ENCODE results near the gene MAP2K3.

The MAP2K3 gene

GRCh38 chr17:21280081-21280518, 4.4 kb upstream of the MAP2K3 start:
- in situ Hi-C loops (cut with HindIII; ENCODE audit: low sequenced_read_pairs): no loop called here

DNA sequence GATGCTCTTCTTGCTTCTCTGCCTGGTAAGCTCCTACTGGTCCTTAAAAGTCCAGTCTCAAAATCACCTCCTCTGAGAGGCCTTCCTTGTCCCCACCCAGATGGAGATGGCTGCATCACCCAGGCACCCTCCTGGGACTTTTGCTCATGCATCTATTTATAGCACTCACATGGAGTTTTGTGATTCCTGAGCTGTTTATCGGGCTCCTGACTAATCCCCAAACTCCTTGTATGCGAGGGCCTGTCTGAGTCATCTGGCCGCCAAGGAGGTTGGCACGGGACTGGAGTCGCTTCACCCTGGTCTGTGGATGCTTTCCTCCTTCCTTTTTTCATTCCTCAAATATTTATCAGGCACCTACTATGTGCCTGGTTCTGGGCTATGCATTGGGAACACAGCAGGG, 2.3 kb upstream of the MAP2K3 start:
- in situ Hi-C loops (cut with HindIII; ENCODE audit: low sequenced_read_pairs): no loop called here

GRCh38 chr17:21282850-21283249, 1.7 kb upstream of the MAP2K3 start:
- in situ Hi-C loops (cut with HindIII; ENCODE audit: low sequenced_read_pairs): no loop called here

DNA sequence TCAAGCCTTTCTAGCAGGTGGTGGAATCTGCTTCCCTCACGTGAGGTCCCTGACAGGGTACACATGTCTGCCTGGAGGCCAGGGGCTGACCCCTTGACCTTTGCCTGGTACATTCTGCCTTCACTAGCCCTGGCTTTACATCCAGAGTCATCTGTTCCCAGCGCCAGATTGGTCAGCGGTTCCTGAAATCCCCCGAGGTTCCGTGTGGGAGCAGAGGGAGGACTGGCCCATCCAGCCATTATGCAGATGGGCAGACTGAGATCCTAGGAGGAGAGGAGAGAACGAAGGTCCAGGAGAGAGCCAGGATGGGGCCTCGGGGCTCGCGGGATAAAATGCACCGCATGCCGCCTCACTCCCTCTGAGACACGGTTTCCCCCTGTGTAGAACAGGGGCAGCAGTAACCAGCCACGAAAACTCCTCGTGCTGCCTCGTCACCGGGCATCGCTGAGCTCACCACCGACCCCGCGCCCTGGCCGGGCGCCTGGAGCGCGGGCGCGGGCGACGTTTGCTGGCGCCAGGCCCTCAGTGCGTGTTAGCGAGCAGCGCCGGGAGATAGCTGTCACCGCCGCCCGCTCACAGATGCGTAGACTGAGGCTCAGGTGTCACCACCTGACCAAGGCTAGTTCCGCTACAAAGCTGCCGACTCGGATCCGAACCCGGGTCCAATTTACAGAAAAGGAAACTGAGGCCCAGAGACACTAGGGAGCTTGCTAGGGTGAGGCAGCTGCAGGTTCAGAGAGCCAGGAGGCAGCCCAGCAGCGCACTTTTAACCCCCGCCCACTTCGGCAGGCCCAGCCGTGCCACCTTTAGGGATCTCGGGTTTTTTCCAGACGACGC, 811 bp upstream of the MAP2K3 start:
- in situ Hi-C loops (cut with HindIII; ENCODE audit: low sequenced_read_pairs): no loop called here

DNA sequence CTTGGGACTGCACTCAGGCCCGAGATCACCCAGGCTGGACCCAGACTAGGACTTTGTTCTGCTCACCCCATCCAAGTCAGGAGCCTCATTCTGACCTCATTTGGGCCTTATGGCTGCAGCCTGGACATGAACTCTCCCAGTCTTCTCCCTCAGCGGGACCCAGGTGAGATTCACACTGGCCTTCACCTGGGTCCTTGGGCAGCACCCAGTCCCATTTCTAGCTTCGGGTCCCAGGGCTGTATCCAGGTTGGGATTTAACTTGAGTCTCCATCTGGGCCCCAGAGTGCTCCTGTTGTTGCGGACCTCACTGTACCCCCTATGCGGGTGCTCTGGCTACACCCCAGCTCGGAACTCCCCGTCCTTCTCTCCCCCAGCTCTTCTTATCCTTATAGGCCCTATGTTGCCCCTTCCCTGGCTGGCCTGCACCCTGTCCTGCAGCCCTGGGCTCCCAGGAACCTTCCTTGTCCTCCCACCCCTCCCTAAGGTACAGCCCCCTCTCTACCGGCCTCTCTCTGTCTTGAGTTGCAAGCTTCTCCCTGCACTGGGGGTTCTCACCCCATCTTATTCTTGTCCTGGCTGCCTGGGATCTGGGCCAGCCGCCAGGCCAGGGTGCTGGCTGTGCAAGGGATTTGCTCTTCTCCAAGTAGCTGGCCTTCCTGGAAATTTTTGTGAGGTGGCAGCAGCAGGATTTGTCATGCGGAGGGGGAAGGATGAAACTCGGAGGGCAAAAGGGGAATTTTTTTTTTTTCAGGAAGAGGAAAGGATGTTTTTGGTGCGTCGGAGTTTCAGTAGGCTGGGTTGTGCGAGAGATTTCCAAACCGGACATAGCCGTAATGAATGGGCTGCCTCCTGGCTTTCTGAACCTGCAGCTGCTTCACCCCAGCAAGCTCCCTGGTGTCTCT, 904 bp downstream of the MAP2K3 start:
- in situ Hi-C loops (cut with HindIII; ENCODE audit: low sequenced_read_pairs): loop anchor here (5.0 kb wide), 1 partner anchor 73 kb away; the partner anchor contains the start of gene TMEM11

- in situ Hi-C loops (cut with HindIII; ENCODE audit: low sequenced_read_pairs): loop anchor here (5.0 kb wide), 1 partner anchor 74 kb away; the partner anchor contains the start of gene TMEM11
Observed at GRCh38 chr17:21286066-21286770, 1.7 kb downstream of the MAP2K3 start.

DNA sequence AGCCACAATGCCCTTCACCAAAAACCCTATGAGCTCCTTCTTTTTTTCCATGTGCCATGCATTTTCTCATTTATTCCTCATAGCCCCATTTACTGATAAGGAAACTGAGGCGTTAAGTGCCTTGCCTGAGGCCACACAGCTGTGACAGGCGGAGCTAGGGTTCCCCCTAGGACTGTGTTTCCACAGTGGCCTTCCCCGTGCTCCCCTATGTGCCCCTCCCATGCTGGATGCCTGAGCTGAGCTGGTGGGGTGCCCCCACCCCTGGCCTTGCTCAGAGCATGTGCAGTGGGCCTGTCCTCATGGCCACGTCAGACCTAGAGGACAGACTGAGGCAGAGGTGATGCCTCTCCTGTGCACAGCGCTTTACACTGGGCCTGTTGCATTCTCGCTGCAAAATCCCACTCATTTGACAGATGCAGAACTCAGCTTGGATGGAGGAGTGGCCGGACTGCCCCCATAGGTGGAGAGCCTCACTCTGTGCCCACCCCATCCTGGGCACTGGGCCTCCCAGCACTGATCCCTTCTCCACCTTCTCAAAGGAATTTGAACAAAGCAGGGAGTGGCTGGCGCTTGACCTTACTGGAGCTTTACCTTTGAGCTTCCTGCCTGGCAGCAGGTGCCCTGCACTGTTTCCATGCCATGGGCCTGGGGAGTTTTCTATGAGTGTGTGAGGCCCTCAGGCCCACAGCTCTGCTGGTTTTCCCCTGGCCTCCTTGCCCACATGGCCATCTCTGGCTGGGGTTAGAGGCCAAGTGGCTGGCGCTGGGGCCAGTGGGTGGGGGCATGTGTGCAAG, 2.6 kb downstream of the MAP2K3 start:
- in situ Hi-C loops (cut with HindIII; ENCODE audit: low sequenced_read_pairs): loop anchor here (5.0 kb wide), 1 partner anchor 75 kb away; the partner anchor contains the start of gene TMEM11

- in situ Hi-C loops (cut with HindIII; ENCODE audit: low sequenced_read_pairs): loop anchor here (5.0 kb wide), 1 partner anchor 76 kb away; the partner anchor contains the start of gene TMEM11
Observed at GRCh38 chr17:21287703-21288449, 3.4 kb downstream of the MAP2K3 start.

DNA sequence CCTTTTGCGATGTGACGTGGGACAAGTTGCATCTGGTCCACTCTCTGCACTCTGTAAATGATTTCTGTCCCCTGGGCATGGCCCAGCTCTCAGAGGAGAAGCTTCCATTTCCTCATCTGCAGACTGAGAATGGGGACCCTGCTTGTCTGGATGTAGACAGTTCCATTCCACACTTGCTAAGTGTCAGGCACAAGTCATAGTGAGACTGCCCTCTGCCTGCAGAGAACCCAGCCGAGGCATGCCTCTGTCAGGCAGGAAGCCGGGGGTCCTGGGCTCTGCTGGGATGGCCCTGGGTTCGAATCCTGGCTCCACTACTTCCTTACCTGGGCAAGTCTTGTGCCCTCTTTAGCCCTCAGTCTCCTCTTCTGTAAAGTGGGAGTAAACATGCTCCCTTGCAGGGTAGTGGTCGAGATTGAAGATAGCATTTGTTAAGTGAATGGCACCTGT, 4.1 kb downstream of the MAP2K3 start:
- in situ Hi-C loops (cut with HindIII; ENCODE audit: low sequenced_read_pairs): loop anchor here (5.0 kb wide), 1 partner anchor 76 kb away; the partner anchor contains the start of gene TMEM11

- in situ Hi-C loops (cut with HindIII; ENCODE audit: low sequenced_read_pairs): loop anchor here (5.0 kb wide), 1 partner anchor 77 kb away; the partner anchor contains the start of gene TMEM11
Observed at GRCh38 chr17:21289175-21289901, 4.8 kb downstream of the MAP2K3 start.

DNA sequence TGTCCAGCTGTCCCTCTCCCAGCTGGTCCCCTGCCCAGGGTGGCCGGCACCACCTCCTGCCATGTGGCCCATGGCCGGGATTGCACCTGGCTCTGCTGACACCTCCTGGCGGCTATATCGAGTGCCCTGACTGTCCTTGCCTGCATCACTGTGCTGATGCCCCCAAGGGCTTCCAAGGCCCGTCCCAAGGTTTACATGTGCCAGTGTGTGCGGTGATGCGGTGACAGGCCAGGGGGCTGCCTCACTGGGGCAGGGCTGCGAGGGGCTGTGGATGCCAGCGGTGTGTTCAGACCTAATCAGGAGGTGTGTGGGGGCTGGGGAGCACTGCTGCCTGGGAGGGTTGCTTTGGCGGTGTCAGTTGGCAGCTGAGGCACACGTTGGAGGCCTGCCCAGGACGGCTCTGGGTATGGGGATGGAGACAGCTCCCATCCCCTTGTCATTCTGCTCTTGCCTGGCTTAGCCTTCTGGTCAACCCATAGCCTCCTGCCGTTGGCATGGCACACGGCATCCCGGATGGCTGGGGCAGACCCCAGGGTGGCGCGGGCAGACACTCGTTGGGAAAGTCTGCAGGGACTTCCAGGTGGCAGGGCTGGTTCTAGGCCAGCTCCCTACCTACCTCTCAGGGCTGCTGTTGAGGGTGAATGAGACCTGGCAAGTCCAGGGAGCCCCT, 5.5 kb downstream of the MAP2K3 start:
- in situ Hi-C loops (cut with HindIII; ENCODE audit: low sequenced_read_pairs): loop anchor here (5.0 kb wide), 1 partner anchor 78 kb away; the partner anchor contains the start of gene TMEM11

GRCh38 chr17:21291357-21291756, 6.8 kb downstream of the MAP2K3 start:
- in situ Hi-C loops (cut with HindIII; ENCODE audit: low sequenced_read_pairs): no loop called here

- in situ Hi-C loops (cut with HindIII; ENCODE audit: low sequenced_read_pairs): no loop called here
Observed at GRCh38 chr17:21291862-21292261, 7.4 kb downstream of the MAP2K3 start.

DNA sequence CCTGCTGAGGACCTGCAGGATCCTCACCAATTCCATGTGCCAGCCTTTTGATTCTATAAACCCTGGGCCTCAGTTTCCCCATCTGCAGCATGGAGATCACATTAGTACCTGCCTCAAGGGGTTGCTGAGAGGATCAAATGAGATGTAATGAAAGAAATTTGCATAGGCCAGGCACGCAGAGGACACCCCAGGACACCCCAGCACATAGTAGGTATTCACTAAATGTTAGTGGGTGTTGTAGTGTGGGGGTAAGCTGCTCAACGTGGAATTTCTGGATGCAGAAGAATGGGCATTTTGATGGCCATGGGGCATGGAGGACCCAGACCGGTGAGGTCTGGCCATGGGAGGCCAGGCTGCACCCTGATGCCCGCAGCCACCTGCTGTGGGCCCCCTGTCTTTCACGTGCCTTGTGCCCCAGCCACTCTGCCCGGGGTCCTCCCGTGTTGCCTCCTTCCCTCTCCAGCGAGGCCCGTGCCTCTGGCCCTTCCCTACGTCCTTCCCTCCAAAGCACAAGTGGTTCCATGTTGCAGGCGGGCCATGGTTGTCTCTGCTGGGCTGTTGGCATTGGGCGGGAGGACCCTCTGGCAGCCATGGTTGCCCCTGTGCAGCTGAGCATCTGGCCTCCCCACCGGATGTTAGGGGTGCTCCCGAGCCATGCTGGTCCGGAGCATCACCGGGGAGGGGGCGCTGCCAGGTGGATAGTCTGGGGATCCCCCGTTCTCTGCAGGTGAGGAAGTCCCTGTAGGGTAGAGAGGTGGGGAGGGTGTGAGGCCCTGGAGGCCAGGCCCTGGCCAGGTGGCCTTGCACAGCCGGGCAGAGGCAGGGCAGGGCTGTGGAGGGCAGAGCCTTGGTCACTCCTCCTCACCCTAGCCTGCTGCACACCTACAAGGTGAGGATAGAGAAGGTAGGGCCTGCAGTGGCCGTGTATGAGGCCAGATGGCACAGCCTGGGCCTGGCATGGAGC, 8.6 kb downstream of the MAP2K3 start:
- in situ Hi-C loops (cut with HindIII; ENCODE audit: low sequenced_read_pairs): no loop called here

GRCh38 chr17:21293831-21294210, 9.3 kb downstream of the MAP2K3 start:
- in situ Hi-C loops (cut with HindIII; ENCODE audit: low sequenced_read_pairs): no loop called here

DNA sequence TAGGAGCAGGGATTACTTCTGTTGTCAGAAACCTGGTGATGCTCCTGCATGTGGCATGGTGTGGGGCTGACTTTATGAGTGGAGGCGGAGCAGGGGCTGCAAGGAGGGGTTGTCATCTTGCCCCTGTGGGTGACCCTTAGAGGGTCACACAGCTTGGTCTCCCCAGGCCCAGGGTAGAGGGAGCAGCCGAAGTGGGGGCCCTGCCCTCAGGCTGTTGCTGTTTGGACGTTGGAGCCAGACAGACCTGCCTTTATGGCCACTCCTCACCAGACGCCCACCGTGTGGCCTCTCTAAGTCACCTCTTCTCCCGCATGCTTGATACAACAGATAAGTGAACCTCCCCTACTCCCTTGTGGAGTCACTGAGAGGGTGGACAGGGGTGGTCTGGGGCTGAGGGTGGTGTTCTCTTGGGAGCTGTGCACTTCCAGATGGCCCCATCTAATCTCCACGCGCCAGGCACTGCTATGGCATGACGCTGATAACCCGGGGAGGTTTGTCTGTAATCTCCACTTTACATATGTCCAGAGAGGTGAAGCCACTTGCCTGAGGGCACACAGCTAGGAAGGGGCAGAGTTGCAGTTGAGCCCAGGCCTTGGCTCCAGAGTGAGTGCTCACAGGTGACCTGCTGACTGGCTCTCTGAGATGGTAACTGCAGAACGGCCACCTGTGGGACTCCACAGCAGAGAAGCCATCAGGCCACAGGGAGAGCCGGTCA, 10.0 kb downstream of the MAP2K3 start:
- in situ Hi-C loops (cut with HindIII; ENCODE audit: low sequenced_read_pairs): no loop called here
